ENCODE data around the gene VAMP4.

DNA sequence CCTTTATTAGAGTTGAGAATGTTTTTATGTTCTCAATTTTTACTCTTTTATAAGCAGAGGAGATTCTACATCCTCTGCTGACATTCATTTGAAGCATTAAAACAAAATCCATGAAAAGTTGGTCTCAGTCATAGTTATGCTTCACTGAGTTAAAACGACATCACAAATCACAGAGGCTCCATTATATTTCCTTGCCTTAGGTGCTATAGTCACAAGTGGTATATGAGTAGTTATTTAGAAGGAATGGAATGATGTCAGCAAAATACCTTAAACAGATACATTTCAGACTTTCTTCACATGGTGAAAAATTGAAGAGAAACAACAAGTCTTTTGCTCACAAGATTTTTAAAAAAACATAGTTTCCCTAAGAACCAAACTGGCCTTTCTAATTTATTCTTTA, 27.9 kb upstream of the VAMP4 start:
- TF ChIP-seq, protein P1, sequence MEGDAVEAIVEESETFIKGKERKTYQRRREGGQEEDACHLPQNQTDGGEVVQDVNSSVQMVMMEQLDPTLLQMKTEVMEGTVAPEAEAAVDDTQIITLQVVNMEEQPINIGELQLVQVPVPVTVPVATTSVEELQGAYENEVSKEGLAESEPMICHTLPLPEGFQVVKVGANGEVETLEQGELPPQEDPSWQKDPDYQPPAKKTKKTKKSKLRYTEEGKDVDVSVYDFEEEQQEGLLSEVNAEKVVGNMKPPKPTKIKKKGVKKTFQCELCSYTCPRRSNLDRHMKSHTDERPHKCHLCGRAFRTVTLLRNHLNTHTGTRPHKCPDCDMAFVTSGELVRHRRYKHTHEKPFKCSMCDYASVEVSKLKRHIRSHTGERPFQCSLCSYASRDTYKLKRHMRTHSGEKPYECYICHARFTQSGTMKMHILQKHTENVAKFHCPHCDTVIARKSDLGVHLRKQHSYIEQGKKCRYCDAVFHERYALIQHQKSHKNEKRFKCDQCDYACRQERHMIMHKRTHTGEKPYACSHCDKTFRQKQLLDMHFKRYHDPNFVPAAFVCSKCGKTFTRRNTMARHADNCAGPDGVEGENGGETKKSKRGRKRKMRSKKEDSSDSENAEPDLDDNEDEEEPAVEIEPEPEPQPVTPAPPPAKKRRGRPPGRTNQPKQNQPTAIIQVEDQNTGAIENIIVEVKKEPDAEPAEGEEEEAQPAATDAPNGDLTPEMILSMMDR (tag by site-specific recombination; IDR thresholded peaks at IDR 0.05), result no peak
- no peak for TF ChIP-seq ZNF10 (tag by site-specific recombination; IDR thresholded peaks at IDR 0.05)
- TF ChIP-seq, protein P2, sequence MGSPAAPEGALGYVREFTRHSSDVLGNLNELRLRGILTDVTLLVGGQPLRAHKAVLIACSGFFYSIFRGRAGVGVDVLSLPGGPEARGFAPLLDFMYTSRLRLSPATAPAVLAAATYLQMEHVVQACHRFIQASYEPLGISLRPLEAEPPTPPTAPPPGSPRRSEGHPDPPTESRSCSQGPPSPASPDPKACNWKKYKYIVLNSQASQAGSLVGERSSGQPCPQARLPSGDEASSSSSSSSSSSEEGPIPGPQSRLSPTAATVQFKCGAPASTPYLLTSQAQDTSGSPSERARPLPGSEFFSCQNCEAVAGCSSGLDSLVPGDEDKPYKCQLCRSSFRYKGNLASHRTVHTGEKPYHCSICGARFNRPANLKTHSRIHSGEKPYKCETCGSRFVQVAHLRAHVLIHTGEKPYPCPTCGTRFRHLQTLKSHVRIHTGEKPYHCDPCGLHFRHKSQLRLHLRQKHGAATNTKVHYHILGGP (tag by site-specific recombination; IDR thresholded peaks at IDR 0.05), result no peak
- no peak for TF ChIP-seq GLI2 (tag by site-specific recombination; IDR thresholded peaks at IDR 0.05; ENCODE audit: borderline replicate concordance, low read depth)
- TF ChIP-seq, protein P3, sequence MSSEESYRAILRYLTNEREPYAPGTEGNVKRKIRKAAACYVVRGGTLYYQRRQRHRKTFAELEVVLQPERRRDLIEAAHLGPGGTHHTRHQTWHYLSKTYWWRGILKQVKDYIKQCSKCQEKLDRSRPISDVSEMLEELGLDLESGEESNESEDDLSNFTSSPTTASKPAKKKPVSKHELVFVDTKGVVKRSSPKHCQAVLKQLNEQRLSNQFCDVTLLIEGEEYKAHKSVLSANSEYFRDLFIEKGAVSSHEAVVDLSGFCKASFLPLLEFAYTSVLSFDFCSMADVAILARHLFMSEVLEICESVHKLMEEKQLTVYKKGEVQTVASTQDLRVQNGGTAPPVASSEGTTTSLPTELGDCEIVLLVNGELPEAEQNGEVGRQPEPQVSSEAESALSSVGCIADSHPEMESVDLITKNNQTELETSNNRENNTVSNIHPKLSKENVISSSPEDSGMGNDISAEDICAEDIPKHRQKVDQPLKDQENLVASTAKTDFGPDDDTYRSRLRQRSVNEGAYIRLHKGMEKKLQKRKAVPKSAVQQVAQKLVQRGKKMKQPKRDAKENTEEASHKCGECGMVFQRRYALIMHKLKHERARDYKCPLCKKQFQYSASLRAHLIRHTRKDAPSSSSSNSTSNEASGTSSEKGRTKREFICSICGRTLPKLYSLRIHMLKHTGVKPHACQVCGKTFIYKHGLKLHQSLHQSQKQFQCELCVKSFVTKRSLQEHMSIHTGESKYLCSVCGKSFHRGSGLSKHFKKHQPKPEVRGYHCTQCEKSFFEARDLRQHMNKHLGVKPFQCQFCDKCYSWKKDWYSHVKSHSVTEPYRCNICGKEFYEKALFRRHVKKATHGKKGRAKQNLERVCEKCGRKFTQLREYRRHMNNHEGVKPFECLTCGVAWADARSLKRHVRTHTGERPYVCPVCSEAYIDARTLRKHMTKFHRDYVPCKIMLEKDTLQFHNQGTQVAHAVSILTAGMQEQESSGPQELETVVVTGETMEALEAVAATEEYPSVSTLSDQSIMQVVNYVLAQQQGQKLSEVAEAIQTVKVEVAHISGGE (tag by site-specific recombination; conservative IDR thresholded peaks at IDR 0.05; ENCODE audit: low read depth), result no peak
- no peak for TF ChIP-seq MEIS1 (CRISPR knock-in tag; IDR thresholded peaks at IDR 0.05; ENCODE audit: borderline replicate concordance)
- no peak for TF ChIP-seq MZF1 (tag by site-specific recombination; IDR thresholded peaks at IDR 0.05; ENCODE audit: borderline replicate concordance)
